Stimulated activated CD8-positive, alpha-beta memory T cell treated with anti-CD3 and anti-CD28 coated beads, Interleukin-7, amount 100 ng/mL, for 48 hours (primary cell): Measurements from ENCODE around the gene ASCL5.
A peak's percentile ranks its signal among the peaks of the same experiment; 100 is the strongest.

Source experiments
- DNase-seq, 2 donors: peaks; one replicate each; pipeline ENCODE4 v3.0.0-alpha.2; 2020; ENCODE audit warnings: low read depth in 1 of 2; ENCODE audit errors: extremely low read depth in 1 of 2

The ASCL5 gene

GRCh38 chr1:201137024-201137392 is 10.0 kb upstream of the ASCL5 start:
- no peak for DNase-seq

- no peak for DNase-seq
Observed at GRCh38 chr1:201136355-201137023, 9.5 kb upstream of the ASCL5 start.

GRCh38 chr1:201134405-201134804 is 7.4 kb upstream of the ASCL5 start:
- DNase-seq = no peak

GRCh38 chr1:201131398-201131797 is 4.4 kb upstream of the ASCL5 start:
- DNase-seq = no peak

GRCh38 chr1:201128962-201129361 is 2.0 kb upstream of the ASCL5 start:
- no peak for DNase-seq

- no peak for DNase-seq
Observed at GRCh38 chr1:201128476-201128875, 1.5 kb upstream of the ASCL5 start.

GRCh38 chr1:201127755-201128455 is 921 bp upstream of the ASCL5 start:
- no peak for DNase-seq

- DNase-seq = no peak
Observed at GRCh38 chr1:201126463-201126831, 537 bp downstream of the ASCL5 start.

- no peak for DNase-seq
Observed at GRCh38 chr1:201125800-201126199, 1.2 kb downstream of the ASCL5 start.

GRCh38 chr1:201125019-201125418 is 2.0 kb downstream of the ASCL5 start:
- no peak for DNase-seq

GRCh38 chr1:201123866-201124265 is 3.1 kb downstream of the ASCL5 start:
- DNase-seq = no peak

GRCh38 chr1:201122321-201122957 is 4.5 kb downstream of the ASCL5 start:
- DNase-seq = no peak

GRCh38 chr1:201119206-201120197 is 7.5 kb downstream of the ASCL5 start:
- DNase-seq = peak; percentile 15 to 37

GRCh38 chr1:201116091-201116490 is 10.9 kb downstream of the ASCL5 start:
- DNase-seq = no peak

- DNase-seq = no peak
Observed at GRCh38 chr1:201115390-201115937, 11.5 kb downstream of the ASCL5 start.

- DNase-seq = peak; percentile 47 to 62
Observed at GRCh38 chr1:201114245-201115131, 12.5 kb downstream of the ASCL5 start.

- DNase-seq = no peak
Observed at GRCh38 chr1:201113451-201114244, 13.3 kb downstream of the ASCL5 start.

- no peak for DNase-seq
Observed at GRCh38 chr1:201112926-201113325, 14.1 kb downstream of the ASCL5 start.

GRCh38 chr1:201112173-201112731 is 14.7 kb downstream of the ASCL5 start, which contains the start of gene CACNA1S:
Gene CACNA1S, minus strand, starts transcription at chr1:201112426. Its CDS starts 87 bp downstream, at chr1:201112339.
- DNase-seq = no peak
